ENCODE measurements around the gene GNA12.

GNA12 gene

DNA sequence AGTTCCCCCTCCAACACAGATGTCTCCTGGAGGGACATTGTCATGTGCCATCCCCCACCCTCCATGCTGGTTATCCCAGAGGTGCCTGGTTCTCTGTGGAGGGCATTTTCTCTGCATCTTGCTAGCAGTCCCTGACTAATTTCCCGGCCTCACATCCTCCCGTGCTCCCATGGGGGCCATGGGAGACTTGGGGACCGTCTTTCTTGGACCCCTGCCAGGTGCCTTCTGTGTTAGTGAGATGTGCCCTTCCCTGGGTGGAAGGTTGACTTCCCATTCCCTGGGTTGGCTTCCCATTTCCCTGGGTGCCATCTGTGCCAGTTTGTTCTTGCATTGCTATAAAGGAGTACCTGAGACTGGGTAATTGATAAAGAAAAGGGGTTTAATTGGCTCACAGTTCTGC is 22.5 kb upstream of the GNA12 start:
- TF ChIP-seq, protein P1, sequence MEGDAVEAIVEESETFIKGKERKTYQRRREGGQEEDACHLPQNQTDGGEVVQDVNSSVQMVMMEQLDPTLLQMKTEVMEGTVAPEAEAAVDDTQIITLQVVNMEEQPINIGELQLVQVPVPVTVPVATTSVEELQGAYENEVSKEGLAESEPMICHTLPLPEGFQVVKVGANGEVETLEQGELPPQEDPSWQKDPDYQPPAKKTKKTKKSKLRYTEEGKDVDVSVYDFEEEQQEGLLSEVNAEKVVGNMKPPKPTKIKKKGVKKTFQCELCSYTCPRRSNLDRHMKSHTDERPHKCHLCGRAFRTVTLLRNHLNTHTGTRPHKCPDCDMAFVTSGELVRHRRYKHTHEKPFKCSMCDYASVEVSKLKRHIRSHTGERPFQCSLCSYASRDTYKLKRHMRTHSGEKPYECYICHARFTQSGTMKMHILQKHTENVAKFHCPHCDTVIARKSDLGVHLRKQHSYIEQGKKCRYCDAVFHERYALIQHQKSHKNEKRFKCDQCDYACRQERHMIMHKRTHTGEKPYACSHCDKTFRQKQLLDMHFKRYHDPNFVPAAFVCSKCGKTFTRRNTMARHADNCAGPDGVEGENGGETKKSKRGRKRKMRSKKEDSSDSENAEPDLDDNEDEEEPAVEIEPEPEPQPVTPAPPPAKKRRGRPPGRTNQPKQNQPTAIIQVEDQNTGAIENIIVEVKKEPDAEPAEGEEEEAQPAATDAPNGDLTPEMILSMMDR (conservative IDR thresholded peaks at IDR 0.05; ENCODE audit: control insufficient read depth, insufficient read depth, low read depth, low read length), result no peak
- no peak overlapping the region for H3K4me3 ChIP-seq (ENCODE audit: control insufficient read depth, low read depth, low read length)
- no peak for DNase-seq (ENCODE audit: low read depth)

DNA sequence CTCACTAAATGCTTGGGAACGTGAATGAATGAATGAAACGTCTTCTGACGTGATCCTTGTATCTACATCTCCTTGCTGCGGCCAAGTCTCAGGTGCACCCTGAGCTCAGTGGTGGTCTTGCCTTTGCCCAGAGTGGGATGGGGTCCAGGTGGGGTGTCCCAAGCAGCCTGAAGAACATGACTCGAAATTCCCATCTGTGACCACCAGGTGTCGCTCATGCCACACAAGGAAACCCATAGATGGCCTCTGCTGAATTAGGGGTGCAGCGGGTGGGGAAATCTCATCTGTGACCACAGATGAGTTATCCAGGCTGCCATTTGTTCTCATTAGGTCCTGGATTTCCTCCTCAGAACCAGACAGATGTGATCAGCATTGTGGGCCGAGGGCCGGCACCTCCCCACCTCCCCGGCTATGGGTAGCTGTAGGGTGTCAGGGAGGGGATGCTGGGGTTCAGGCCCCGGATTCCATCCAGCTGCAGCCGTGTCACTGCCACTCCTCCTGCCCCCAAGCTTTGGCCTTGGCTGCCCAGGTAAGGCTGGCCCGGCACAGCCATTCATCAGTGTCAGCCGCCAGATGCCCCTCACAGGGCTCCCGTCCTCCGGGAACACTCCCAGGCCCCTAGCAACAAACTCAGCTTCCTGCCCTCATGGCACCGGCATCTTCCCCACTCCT is 21.0 kb upstream of the GNA12 start:
- TF ChIP-seq, protein P1 (conservative IDR thresholded peaks at IDR 0.05; ENCODE audit: control insufficient read depth, insufficient read depth, low read depth, low read length), result peak; percentile 88
- H3K4me3 ChIP-seq (ENCODE audit: control insufficient read depth, low read depth, low read length), result no peak overlapping the region
- DNase-seq (ENCODE audit: low read depth), result peak; percentile 75

DNA sequence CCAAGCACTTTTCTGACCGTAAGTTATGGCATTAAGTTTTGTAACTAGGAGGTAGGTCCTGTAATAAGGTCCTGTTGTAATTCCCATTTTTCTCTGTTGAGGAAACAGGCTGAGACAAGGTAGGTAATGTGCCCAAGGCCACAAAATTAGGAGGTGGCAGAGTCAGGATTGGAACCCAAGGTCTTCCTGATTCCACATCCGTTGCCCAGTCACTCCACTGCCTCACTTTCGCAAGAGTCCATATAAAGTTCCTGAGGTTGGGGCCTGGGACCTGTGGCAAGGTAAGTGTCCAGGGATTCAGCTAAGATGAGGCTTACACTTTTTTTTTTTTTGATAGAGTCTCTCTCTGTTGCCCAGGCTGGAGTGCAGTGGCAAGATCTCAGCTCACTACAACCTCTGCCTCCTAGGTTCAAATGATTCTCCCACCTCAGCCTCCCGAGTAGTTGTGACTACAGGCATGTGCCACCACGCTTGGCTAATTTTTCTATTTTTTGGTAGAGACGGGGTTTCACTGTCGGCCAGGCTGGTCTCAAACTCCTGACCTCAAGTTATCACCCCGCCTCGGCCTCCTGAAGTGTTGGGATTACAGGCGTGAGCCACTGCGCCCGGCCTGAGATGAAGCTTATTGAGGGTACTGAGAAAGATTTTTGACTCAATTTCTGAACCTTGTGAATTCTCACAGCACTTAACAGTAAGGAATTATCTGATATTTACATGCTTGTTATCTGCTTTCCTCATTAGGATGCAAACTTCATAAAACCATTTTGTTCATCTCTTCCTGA is 20.3 kb upstream of the GNA12 start:
- DNase-seq (ENCODE audit: low read depth), result no peak
- TF ChIP-seq, protein P1 (conservative IDR thresholded peaks at IDR 0.05; ENCODE audit: control insufficient read depth, insufficient read depth, low read depth, low read length), result no peak
- H3K4me3 ChIP-seq (ENCODE audit: control insufficient read depth, low read depth, low read length), result no peak overlapping the region

DNA sequence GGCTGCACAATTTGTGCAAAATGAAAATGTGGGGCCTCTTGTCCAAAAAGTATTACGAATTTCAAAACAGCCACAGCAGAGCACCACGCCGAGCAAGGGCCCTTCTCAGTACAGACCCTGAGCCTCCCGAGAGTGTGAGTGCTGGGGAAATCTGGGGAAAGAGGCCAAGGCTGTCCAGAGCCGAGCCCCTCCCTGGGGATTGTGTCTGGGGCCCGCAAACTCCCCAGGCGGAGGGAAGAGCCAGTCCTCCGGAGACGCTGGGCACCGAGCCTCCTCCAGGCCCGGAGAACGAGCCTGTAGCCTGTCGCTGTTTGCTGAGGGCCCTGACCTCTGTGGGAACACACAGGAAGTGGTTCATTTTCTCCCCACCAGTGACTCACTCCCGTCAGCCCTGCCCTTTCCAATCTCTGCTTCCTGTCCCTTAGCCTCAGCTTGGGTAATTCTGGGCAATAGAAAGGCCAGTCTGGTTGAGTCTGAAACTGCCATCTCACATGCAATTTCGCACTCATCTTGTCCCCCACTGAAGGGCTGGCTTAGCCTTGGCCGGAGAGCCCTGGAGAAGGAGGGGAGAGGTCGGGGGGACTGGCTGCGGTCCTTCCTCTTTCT is 19.5 kb upstream of the GNA12 start:
- H3K4me3 ChIP-seq (ENCODE audit: control insufficient read depth, low read depth, low read length), result peak overlapping the region; percentile 12

DNA sequence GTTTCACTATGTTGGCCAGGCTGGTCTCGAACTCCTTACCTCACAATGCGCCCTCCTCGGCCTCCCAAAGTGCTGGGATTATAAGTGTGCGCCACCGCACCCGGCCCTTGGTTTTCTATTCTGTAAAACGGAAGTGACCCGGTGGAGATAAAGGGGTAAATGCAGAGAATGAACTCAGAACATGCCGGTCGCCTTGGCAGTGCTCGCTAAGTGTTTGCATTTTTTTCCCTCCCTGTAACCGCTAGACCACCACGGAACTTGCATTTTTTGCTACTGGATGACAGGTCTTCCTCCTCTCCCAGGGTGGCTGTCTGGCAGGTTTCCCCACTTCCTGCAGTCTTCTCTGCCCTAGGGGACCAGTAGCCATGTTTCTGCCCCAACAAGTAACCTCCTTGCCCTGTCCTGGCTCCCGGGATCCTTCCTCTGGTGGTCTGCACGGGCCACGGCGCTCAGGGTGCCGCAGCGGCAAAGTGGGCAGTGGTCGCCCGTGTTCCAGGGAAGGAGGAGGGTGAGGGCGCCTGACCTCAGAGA is 18.8 kb upstream of the GNA12 start:
- DNase-seq (ENCODE audit: low read depth), result no peak
- TF ChIP-seq, protein P1 (conservative IDR thresholded peaks at IDR 0.05; ENCODE audit: control insufficient read depth, insufficient read depth, low read depth, low read length), result no peak
- H3K4me3 ChIP-seq (ENCODE audit: control insufficient read depth, low read depth, low read length), result no peak overlapping the region

More for the DNA sequence above, 19.5 kb upstream of the GNA12 start:
- TF ChIP-seq, protein P1 (conservative IDR thresholded peaks at IDR 0.05; ENCODE audit: control insufficient read depth, insufficient read depth, low read depth, low read length), result no peak
- peak; percentile 96 for DNase-seq (ENCODE audit: low read depth)

DNA sequence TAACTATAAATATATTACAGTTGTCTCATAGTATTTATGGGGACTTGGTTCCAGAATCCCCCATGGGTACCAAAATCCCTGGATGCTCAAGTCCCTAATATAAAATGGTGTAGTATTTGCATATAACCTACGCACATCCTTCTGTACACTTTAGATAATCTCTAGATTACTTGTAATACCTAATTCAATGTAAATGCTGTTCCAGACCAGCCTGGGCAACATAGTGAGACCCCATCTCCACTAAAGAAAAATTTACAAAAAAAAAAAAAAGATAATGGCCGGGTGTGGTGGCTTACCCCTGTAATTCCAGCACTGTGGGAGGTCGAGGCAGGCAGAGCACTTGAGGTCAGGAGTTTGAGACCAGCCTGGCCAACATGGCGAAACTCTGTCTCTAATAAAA is 17.4 kb upstream of the GNA12 start:
- H3K4me3 ChIP-seq (ENCODE audit: control insufficient read depth, low read depth, low read length), result no peak overlapping the region
- TF ChIP-seq, protein P1 (conservative IDR thresholded peaks at IDR 0.05; ENCODE audit: control insufficient read depth, insufficient read depth, low read depth, low read length), result no peak
- no peak for DNase-seq (ENCODE audit: low read depth)

All from fibroblast of mammary gland (primary cell).